H9 (cell line): ENCODE measurements around the gene LSM11. TPM values are rescaled to one million over a fixed set of nuclear protein-coding genes. Genes with fewer than 3 reads are reported as not detected.

Source experiments
- DNase-seq: peaks from one replicate; pipeline ENCODE4 v3.0.0-alpha.2; 2017
- H2AFZ ChIP-seq: one replicate; pipeline ENCODE4 v1.6.1; 2013; ENCODE audit warnings: mild to moderate bottlenecking, low read length, control low read depth, moderate library complexity
- H2AK5ac ChIP-seq: 2 replicates; pipeline ENCODE4 v1.6.1; 2013; ENCODE audit warnings: low read length, control low read depth, mixed read lengths; ENCODE audit not compliant: insufficient read length
- H2BK120ac ChIP-seq: one replicate; pipeline ENCODE4 v1.6.1; 2013; ENCODE audit warnings: low read depth, mild to moderate bottlenecking, low read length, control low read depth, inconsistent platforms; ENCODE audit not compliant: poor library complexity, severe bottlenecking
- H2BK12ac ChIP-seq: 2 replicates; pipeline ENCODE4 v1.6.1; 2013; ENCODE audit warnings: low read length, control low read depth, mixed read lengths, low read depth; ENCODE audit not compliant: insufficient read length
- H2BK15ac ChIP-seq: 2 replicates; pipeline ENCODE4 v1.6.1; 2013; ENCODE audit warnings: low read depth, low read length, control low read depth
- H2BK20ac ChIP-seq: one replicate; pipeline ENCODE4 v1.6.1; 2013; ENCODE audit warnings: low read depth, mild to moderate bottlenecking, low read length, control low read depth, inconsistent platforms; ENCODE audit not compliant: poor library complexity, severe bottlenecking
- H2BK5ac ChIP-seq: 2 replicates; pipeline ENCODE4 v1.6.1; 2013; ENCODE audit warnings: low read length, control low read depth, mixed read lengths; ENCODE audit not compliant: insufficient read length
- H3K14ac ChIP-seq: 2 replicates; pipeline ENCODE4 v1.6.1; 2013; ENCODE audit warnings: low read length, control low read depth; ENCODE audit not compliant: insufficient read depth
- H3K18ac ChIP-seq: 2 replicates; pipeline ENCODE4 v1.6.1; 2013; ENCODE audit warnings: low read depth, mild to moderate bottlenecking, mixed read lengths, low read length, control low read depth; ENCODE audit not compliant: insufficient read length
- H3K23ac ChIP-seq: 2 replicates; pipeline ENCODE4 v1.6.1; 2013; ENCODE audit warnings: low read length, control low read depth, mixed read lengths, low read depth; ENCODE audit not compliant: insufficient read length
- H3K23me2 ChIP-seq: 2 replicates; pipeline ENCODE4 v1.6.1; 2013; ENCODE audit warnings: low read depth, mild to moderate bottlenecking, mixed read lengths, low read length, control low read depth; ENCODE audit not compliant: insufficient read length, poor library complexity, severe bottlenecking
- H3K27ac ChIP-seq: 2 replicates; pipeline ENCODE4 v1.5.1; 2013; ENCODE audit warnings: low read length, control low read depth, mixed read lengths, low read depth; ENCODE audit not compliant: insufficient read length
- H3K27me3 ChIP-seq: 2 replicates; pipeline ENCODE4 v1.6.1; 2013; ENCODE audit warnings: low read length, control low read depth, inconsistent platforms; ENCODE audit not compliant: insufficient read depth
- H3K4ac ChIP-seq: 2 replicates; pipeline ENCODE4 v1.6.1; 2013; ENCODE audit warnings: low read depth, mild to moderate bottlenecking, control low read depth, inconsistent platforms, low read length, moderate library complexity
- H3K4me1 ChIP-seq: 2 replicates; pipeline ENCODE4 v1.6.1; 2013; ENCODE audit warnings: low read length, control low read depth, inconsistent platforms; ENCODE audit not compliant: insufficient read depth
- H3K4me2 ChIP-seq: 2 replicates; pipeline ENCODE4 v1.6.1; 2013; ENCODE audit warnings: low read length, control low read depth, mixed read lengths; ENCODE audit not compliant: insufficient read length, insufficient read depth
- H3K56ac ChIP-seq: 2 replicates; pipeline ENCODE4 v1.6.1; 2013; ENCODE audit warnings: low read depth, mild to moderate bottlenecking, mixed read lengths, low read length, control low read depth; ENCODE audit not compliant: insufficient read length
- H3K79me1 ChIP-seq: 2 replicates; pipeline ENCODE4 v1.6.1; 2013; ENCODE audit warnings: low read depth, mild to moderate bottlenecking, moderate library complexity, low read length, control low read depth, inconsistent platforms; ENCODE audit not compliant: insufficient read depth, poor library complexity, severe bottlenecking
- H3K79me2 ChIP-seq: 2 replicates; pipeline ENCODE4 v1.6.1; 2013; ENCODE audit warnings: low read length, control low read depth, inconsistent platforms; ENCODE audit not compliant: insufficient read depth
- H3K9ac ChIP-seq: 2 replicates; pipeline ENCODE4 v1.6.1; 2013; ENCODE audit warnings: low read length, control low read depth, mixed read lengths; ENCODE audit not compliant: insufficient read length; ENCODE audit errors: extremely low read depth
- H3K9me3 ChIP-seq: one replicate; pipeline ENCODE4 v1.6.1; 2013; ENCODE audit warnings: low read depth, low read length, inconsistent platforms; ENCODE audit not compliant: control insufficient read depth
- H3T11ph ChIP-seq: one replicate; pipeline ENCODE4 v1.6.1; 2013; ENCODE audit warnings: mild to moderate bottlenecking, low read length, control low read depth, inconsistent platforms
- H4K20me1 ChIP-seq: one replicate; pipeline ENCODE4 v1.6.1; 2013; ENCODE audit not compliant: control insufficient read depth, insufficient read length, insufficient read depth
- H4K5ac ChIP-seq: 2 replicates; pipeline ENCODE4 v1.6.1; 2013; ENCODE audit warnings: low read depth, mild to moderate bottlenecking, mixed read lengths, low read length, control low read depth; ENCODE audit not compliant: insufficient read length
- H4K8ac ChIP-seq: replicated peaks from 2 replicates; pipeline ENCODE4 v1.6.1; 2013; ENCODE audit warnings: low read length, control low read depth, mixed read lengths, low read depth; ENCODE audit not compliant: insufficient read length
- H4K91ac ChIP-seq: 2 replicates; pipeline ENCODE4 v1.6.1; 2013; ENCODE audit warnings: low read depth, mild to moderate bottlenecking, moderate library complexity, mixed read lengths, low read length, control low read depth; ENCODE audit not compliant: insufficient read length
- H3K27ac Mint-ChIP-seq, 3 experiments: 2 replicates in 2 of 3; 3 replicates in 1 of 3; pipeline ENCODE4 v1.8.0; 2020 to 2021; ENCODE audit warnings: mixed read lengths in 3 of 3, mild to moderate bottlenecking in 1 of 3, moderate library complexity in 1 of 3
- H3K27me3 Mint-ChIP-seq: 2 replicates; pipeline ENCODE4 v1.8.0; 2021; ENCODE audit warnings: low read depth, mild to moderate bottlenecking, moderate library complexity, mixed read lengths
- H3K36me3 Mint-ChIP-seq, 3 experiments: 2 replicates in 2 of 3; 3 replicates in 1 of 3; pipeline ENCODE4 v1.8.0; 2020 to 2021; ENCODE audit warnings: low read depth in 3 of 3, mixed read lengths in 3 of 3; ENCODE audit not compliant: insufficient read depth in 1 of 3
- H3K4me1 Mint-ChIP-seq, 2 experiments: 2 replicates each; pipeline ENCODE4 v1.8.0; 2020; ENCODE audit warnings: mixed read lengths in 2 of 2
- H3K4me3 Mint-ChIP-seq, 2 experiments: 2 replicates in 1 of 2; 3 replicates in 1 of 2; pipeline ENCODE4 v1.8.0; 2020 to 2021; ENCODE audit warnings: mild to moderate bottlenecking in 2 of 2, mixed read lengths in 2 of 2, moderate library complexity in 1 of 2
- H3K9me3 Mint-ChIP-seq, 2 experiments: 2 replicates in 1 of 2; 3 replicates in 1 of 2; pipeline ENCODE4 v1.8.0; 2020; ENCODE audit warnings: mild to moderate bottlenecking in 2 of 2, mixed read lengths in 2 of 2, moderate library complexity in 1 of 2
- CTCF ChIP-seq: fragments of 200-600 bp; sonication (generic); conservative IDR thresholded peaks from 3 replicates; pipeline ENCODE4 v1.8.0; 2021; ENCODE audit warnings: antibody characterized with exemption, mild to moderate bottlenecking
- WGBS: extraction: QIAGEN DNeasy Blood & Tissue Kit; methylation state at CpG from one replicate; pipeline ENCODE4 v1.1.7; 2013; ENCODE audit warnings: missing lambda C conversion rate, low lambda C conversion rate, mixed read lengths; ENCODE audit not compliant: insufficient read length; ENCODE audit errors: extremely low coverage; 5-methylcytosine and 5-hydroxymethylcytosine counted together
- total RNA-seq: library from RNA; stranded (reverse); gene quantifications from 2 replicates; pipeline ENCODE4 v1.2.1, GENCODE V29; 2021

LSM11 gene
- total RNA-seq, 1 experiment from 2014 or later = 4.7 TPM

DNA sequence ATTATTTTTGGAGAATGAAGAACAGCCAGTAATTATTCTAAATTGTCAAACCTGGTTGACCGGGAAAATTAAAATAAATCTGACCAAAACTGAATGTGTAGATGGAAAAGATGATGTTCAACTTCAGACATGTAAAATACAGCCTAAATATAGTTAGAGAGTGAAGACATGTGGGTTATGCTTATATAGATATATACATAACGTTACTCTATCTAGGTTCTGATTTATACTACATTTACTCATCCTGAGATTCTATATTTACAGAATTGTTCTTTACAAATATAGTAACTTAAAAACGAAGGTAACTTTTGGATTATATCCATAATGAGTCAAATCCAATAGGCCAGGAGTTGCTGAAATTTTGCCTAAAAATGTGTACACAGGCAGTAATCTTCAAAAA lies 33.1 kb upstream of the LSM11 start:
- H3K79me1 ChIP-seq = no peaks in the 10 kb centered on the region
- H3K79me2 ChIP-seq = no peaks in the 10 kb centered on the region
- Mint-ChIP-seq H3K27ac (no peak overlapping the region), H3K4me1 (no peaks in the 10 kb centered on the region), H3K36me3 (no peaks in the 10 kb centered on the region), H3K9me3 (no peaks in the 10 kb centered on the region), H3K4me3 (no peak overlapping the region), H3K27me3 (no peaks in the 10 kb centered on the region; the same call in 1 of the 2 replicates)
- H3K18ac ChIP-seq = no peak overlapping the region
- H4K91ac ChIP-seq = no peak overlapping the region
- H3K27me3 ChIP-seq = no peaks in the 10 kb centered on the region
- no CpG with 5 or more reads among the region's 3 CpGs for WGBS
- H3K9ac ChIP-seq = no peak overlapping the region
- no peaks in the 10 kb centered on the region for H3K23me2 ChIP-seq
- no peak for DNase-seq
- H3K4ac ChIP-seq = no peak overlapping the region
- no peak overlapping the region for H2BK20ac ChIP-seq
- no peak overlapping the region for H2BK12ac ChIP-seq
- H4K8ac ChIP-seq = no peak overlapping the region
- TF ChIP-seq CTCF = no peak
- H2BK5ac ChIP-seq = no peak overlapping the region
- H2AK5ac ChIP-seq = no peak overlapping the region
- H3K9me3 ChIP-seq = no peaks in the 10 kb centered on the region
- no peak overlapping the region for H3K14ac ChIP-seq
- no peak overlapping the region for H3K56ac ChIP-seq
- no peak overlapping the region for H3K27ac ChIP-seq
- no peaks in the 10 kb centered on the region for H4K20me1 ChIP-seq
- H2BK120ac ChIP-seq = no peak overlapping the region
- H2AFZ ChIP-seq = no peak overlapping the region
- no peak overlapping the region for H3K23ac ChIP-seq
- no peak overlapping the region for H3K4me2 ChIP-seq
- no peaks in the 10 kb centered on the region for H3K4me1 ChIP-seq
- no peak overlapping the region for H4K5ac ChIP-seq
- H3T11ph ChIP-seq = no peak overlapping the region
- no peak overlapping the region for H2BK15ac ChIP-seq
